Fibroblast of skin of scalp (primary cell): Measurements from ENCODE around the gene HINT3.

Experiments used
- DNase-seq: peaks from one replicate; pipeline ENCODE4 v3.0.0-alpha.2; 2013

Gene HINT3

GRCh38 chr6:126007800-126008199 lies 51.2 kb downstream of the HINT3 start:
- no peak for DNase-seq

GRCh38 chr6:126010040-126010439 lies 53.5 kb downstream of the HINT3 start:
- no peak for DNase-seq

DNA sequence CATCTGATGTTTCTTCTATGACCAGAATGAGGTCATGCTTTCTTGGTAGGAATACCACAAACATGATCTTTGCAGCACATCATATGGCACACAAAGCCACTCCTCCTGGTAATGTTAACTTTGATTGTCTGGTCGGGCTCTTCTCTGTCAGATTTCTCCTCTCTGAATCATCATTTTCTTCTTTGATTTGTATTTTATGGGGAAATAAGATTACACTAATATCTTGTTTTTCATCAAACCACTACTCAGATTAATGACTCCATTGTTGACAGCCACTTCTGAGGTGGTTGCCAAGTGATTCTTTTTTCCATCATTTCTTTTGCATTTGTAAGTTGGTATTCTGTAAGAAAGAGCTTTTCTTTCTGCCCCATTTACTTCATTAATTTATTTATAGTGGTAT lies 59.3 kb downstream of the HINT3 start:
- peak; percentile 43 for DNase-seq

GRCh38 chr6:126016591-126016990 lies 60.0 kb downstream of the HINT3 start:
- DNase-seq: no peak

DNA sequence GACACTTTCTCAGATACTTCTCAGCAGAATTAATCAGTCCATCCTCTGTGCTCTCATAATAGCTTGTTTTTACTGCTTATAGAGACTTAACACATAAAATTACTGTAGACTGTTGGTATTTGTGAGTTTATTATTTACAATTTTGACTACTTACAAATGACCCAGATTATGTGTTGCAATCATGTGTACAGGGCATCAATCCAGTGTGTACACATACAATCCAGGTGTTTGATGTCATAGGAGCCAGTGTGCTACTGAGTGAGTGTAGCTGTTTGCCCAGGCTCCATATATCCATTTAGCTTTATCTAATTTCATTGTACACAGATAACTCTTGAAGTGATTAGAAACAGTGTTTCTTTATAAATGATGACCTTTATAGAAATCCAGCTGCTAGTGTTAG lies 61.1 kb downstream of the HINT3 start:
- no peak for DNase-seq

GRCh38 chr6:126020305-126021050 lies 63.9 kb downstream of the HINT3 start:
- peak; percentile 43 for DNase-seq

GRCh38 chr6:126023474-126023873 lies 66.9 kb downstream of the HINT3 start:
- peak; percentile 36 for DNase-seq

GRCh38 chr6:126026001-126026400 lies 69.4 kb downstream of the HINT3 start:
- no peak for DNase-seq

- peak; percentile 29 for DNase-seq
Measured at GRCh38 chr6:126027601-126028000, 71.0 kb downstream of the HINT3 start.
